Jurkat, Clone E6-1 (cell line): ENCODE results near the gene SLC39A9.
"Not testable (repeated sequence)": the region's sequence is repeated elsewhere in the genome, so short reads cannot be mapped to it uniquely, and the experiment has no call there.

Experiments
- DNase-seq: peaks from one replicate; pipeline ENCODE4 v3.0.0-alpha.2; 2011; ENCODE audit warnings: low read depth, low spot score
- H3K4me3 ChIP-seq: 2 replicates; pipeline ENCODE4 v1.5.1; 2011; ENCODE audit warnings: mild to moderate bottlenecking, low read length, control low read depth, moderate library complexity

The SLC39A9 gene

GRCh38 chr14:69408331-69408960, 10.0 kb downstream of the SLC39A9 start:
- no peak overlapping the region for H3K4me3 ChIP-seq
- DNase-seq, result no peak

DNA sequence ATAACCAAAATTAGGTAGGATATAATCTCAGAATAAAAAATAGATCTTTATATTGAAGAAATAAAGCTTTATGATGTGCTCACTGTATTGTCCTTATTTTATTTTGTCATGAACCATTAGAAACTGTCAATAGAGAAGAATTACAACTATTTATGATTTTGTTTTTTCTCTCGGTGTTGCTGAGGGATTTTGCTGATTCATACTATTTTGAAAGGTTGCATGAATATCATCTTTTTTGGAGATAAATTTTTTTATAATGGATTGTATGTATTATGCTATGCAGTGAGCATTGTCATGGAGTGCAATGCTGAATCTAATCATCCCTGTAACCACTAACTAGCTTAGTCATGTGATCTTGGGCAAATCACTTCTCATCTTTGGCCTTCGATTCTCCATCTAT, 15.0 kb downstream of the SLC39A9 start:
- H3K4me3 ChIP-seq, result no peak overlapping the region
- no peak for DNase-seq

DNA sequence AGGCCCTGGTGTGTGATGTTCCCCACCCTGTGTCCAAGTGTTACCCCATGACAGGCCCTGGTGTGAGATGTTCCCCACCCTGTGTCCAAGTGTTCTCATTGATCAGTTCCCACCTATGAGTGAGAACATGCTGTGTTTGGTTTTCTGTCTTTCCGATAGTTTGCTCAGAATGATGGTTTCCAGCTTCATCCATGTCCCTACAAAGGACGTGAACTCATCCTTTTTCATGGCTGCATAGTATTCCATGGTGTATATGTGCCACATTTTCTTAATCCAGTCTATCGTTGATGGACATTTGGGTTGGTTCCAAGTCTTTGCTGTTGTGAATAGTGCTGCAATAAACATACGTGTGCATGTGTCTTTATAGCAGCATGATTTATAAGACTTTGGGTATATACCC, 17.6 kb downstream of the SLC39A9 start:
- not testable (repeated sequence) for H3K4me3 ChIP-seq, DNase-seq

DNA sequence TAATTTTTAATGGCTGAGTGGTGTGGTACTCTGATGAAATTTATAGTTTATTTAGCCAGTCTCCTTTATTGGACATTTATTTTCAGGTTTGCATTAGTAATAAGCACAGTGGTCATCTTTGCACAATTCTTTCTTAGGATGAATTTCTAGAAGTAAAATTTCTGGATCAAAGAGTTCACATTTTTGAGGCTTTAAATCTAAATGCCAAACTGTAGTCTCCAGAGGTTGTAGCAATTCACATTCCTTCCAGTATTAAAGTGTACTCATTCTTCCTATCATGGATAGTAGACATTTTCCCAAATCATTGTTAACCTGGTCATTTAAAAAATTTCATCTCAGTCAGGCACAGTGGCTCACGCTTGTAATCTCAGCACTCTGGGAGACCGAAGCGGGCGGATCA, 24.8 kb downstream of the SLC39A9 start:
- no peak overlapping the region for H3K4me3 ChIP-seq
- DNase-seq, result no peak

DNA sequence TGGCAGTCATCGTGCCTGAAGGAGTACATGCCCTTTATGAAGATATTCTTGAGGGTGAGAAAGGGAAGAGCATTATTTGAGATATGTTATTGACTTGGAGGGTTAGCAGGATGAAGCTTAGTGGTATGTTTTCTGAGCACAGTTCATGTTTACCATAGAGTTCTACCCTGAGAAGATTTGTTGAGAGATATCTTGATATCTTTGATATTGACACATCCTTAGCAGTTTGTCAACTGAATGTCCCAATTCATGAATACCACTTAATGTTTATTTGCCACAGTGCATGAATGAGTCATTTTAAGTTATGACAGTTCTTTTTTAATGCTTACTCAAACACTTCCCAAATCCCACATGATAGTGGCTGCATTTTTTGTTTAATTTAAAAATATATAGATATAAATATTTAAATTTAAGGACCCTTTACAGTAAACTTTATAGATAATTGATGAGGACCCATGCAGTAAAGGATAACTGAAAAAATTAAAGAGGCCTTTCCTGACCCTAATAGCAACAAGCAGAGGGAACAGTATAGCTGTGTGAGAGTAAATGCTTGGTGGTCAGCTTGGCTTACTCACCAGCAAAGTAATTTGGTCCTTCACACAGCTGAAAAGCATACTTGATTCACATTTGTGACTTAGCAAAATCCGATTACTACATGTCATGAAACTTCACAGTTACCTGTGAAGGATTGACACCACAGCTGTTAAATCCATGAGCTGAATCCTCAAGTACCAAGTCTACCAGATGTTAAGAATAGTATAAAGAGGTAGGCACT, 25.8 kb downstream of the SLC39A9 start:
- no peak for DNase-seq
- no peak overlapping the region for H3K4me3 ChIP-seq

DNA sequence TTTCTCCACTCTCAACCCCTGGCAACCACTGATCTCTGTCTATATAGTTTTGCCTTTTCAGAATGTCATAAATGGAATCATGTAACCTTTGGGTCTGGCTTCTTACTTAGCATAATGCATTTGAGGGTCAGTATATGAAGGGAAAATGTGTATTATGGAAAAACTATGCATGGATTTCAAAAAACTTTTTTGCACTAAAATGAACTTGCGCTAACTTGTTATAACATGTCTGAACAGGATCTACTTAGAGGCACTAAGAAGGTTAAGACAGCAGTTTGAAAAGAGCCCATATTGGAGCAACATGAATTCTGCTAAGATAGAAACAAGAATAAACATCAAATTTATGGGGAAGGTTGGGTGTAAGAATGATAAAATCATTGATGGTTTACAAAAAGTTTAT, 29.1 kb downstream of the SLC39A9 start:
- H3K4me3 ChIP-seq, result no peak overlapping the region

DNA sequence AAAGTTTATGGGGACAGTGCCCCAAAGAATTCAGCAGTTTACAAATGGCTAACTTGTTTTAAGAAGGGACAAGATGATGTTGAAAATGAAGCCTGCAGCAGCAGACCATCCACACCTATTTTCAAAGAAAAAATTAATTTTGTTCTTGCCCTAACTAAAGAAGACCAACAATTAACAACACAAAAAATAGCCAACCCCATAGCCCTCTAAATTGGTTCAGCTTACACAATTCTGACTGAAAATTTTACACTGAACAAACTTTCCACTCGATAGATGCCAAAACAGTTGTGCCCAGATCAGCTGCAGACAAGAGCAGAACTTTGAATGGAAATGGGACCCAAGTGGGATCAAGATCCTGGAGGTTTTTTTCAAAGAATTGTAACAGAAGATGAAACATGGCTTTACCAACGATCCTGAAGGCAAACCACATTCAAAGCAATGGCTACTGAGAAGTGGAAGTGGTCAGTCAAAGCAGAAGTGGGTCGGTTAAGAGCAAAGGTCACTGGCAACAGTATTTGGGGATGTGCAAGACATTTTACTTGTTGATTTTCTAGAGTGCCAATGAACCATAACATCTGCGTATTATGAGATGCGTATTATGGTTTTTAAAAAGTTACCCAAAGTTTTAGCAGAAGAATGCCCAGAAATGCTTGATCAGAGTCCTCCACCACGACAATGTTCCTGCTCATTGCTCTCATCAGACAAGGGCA, 30.0 kb downstream of the SLC39A9 start:
- no peak for DNase-seq
- H3K4me3 ChIP-seq, result no peak overlapping the region

More for the DNA sequence above, 29.1 kb downstream of the SLC39A9 start:
- DNase-seq, result no peak

- DNase-seq, result no peak
- H3K4me3 ChIP-seq, result no peak overlapping the region
Observed at GRCh38 chr14:69429643-69430042, 31.2 kb downstream of the SLC39A9 start.

GRCh38 chr14:69430306-69430939, 31.9 kb downstream of the SLC39A9 start:
- H3K4me3 ChIP-seq, result no peak overlapping the region
- no peak for DNase-seq

- no peak for DNase-seq
Observed at GRCh38 chr14:69432364-69432763, 33.9 kb downstream of the SLC39A9 start.

DNA sequence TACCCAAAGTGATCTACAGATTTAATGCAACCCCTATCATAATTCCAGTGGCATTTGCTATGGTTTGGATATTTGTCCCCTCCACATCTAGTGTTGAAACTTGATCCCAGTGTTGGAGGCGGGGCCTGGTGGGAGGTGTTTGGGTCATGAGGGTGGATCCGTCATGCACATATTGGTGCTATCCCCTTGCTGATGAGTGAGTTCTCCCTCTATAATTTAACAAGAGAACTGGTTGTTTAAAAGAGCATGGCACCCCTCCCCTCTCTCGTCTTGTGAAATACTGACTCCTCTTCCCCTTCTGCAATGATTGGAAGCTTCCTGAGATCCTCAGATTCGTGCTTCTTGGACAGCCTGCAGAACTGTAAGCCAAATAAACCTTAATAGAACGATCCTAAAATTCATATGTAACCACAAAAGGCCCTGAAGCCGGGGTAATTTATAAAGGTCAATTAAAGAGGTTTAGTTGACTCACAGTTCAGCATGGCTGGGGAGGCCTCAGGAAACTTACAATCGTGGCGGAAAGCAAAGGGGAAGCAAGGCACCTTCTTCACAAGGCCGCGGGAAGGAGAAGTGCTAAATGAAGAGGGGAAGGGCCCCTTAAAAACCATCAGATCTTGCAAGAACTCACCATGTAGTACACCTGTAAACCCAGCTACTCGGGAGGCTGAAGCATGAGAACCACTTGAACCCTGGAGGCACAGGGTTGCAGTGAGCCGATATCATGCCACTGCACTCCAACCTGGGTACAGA, 41.2 kb downstream of the SLC39A9 start:
- no peak for DNase-seq
- H3K4me3 ChIP-seq, result no peak overlapping the region

More at GRCh38 chr14:69432364-69432763, 33.9 kb downstream of the SLC39A9 start:
- H3K4me3 ChIP-seq, result no peak overlapping the region

DNA sequence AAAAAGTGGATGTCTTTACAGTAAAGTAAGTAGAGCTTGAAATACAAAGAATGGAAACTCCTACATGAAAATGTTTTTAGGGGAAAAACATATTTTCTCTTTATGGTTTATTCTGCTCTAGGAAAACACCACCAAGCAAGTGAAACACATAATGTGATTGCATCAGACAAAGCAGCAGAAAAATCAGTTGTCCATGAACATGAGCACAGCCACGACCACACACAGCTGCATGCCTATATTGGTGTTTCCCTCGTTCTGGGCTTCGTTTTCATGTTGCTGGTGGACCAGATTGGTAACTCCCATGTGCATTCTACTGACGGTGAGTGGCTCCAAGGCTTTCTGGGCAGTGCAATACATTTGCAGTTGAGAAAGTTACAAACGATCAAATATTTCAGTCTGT, 43.5 kb downstream of the SLC39A9 start:
- no peak overlapping the region for H3K4me3 ChIP-seq
- DNase-seq, result peak; percentile 9

- DNase-seq, result no peak
- no peak overlapping the region for H3K4me3 ChIP-seq
Observed at GRCh38 chr14:69443296-69443805, 44.9 kb downstream of the SLC39A9 start.

DNA sequence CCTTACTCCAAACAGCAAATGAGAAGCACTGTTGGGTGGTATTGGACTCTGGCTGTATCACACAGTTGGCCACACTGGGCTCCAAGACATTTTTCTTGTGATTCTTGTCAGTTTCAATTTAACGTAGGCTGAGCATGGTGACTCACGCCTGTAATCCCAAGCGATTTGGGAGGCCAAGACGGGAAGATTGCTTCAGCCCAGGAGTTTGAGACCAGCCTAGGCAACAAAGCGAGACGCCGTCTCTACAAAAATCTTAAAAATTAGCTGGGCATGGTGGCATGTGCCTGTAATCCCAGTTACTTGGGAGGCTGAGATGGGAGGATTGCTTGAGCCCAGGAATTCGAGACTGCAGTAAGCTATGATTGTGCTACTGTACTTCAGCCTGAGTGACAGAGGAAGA, 50.7 kb downstream of the SLC39A9 start:
- no peak for DNase-seq
- no peak overlapping the region for H3K4me3 ChIP-seq

DNA sequence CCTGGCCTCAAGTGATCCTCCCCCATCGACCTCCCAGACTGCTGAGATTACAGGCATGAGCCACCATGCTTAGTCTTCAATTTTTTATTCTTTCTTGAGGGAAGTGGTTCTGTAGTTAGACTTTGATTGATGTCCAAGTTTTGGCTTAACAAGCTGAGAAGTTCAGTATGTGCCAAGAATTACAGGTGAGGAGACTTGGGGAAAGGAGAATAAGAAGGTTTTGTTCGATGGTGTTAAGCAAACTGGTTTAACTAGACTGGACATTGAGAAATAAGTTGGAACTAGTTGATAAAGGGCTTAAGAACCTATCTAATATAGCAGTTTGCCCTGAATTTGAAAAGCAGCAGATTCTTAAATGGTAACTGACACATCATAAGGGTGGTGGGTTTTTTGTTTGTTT, 53.4 kb downstream of the SLC39A9 start:
- no peak for DNase-seq
- no peak overlapping the region for H3K4me3 ChIP-seq

DNA sequence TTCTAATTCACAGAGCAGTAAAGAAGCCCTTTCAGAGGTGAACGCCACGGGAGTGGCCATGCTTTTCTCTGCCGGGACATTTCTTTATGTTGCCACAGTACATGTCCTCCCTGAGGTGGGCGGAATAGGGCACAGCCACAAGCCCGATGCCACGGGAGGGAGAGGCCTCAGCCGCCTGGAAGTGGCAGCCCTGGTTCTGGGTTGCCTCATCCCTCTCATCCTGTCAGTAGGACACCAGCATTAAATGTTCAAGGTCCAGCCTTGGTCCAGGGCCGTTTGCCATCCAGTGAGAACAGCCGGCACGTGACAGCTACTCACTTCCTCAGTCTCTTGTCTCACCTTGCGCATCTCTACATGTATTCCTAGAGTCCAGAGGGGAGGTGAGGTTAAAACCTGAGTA, 59.9 kb downstream of the SLC39A9 start:
- H3K4me3 ChIP-seq, result no peak overlapping the region
- no peak for DNase-seq

GRCh38 chr14:69459122-69459521, 60.6 kb downstream of the SLC39A9 start:
- no peak for DNase-seq
- no peak overlapping the region for H3K4me3 ChIP-seq

DNA sequence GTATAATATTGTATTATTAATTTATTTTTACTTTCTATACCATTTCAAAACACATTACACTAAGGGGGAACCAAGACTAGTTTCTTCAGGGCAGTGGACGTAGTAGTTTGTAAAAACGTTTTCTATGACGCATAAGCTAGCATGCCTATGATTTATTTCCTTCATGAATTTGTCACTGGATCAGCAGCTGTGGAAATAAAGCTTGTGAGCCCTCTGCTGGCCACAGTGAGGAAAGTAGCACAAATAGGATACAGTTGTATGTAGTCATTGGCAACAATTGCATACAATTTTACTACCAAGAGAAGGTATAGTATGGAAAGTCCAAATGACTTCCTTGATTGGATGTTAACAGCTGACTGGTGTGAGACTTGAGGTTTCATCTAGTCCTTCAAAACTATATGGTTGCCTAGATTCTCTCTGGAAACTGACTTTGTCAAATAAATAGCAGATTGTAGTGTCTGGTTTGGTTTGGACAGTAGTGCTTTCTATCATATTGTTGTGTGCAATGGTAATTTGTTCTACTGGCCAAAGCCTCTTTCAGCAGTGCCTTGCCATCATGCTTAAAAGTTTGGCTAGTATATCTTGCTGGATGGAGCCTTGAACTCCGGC, 61.7 kb downstream of the SLC39A9 start:
- DNase-seq, result peak; percentile 51
- H3K4me3 ChIP-seq, result no peak overlapping the region

DNA sequence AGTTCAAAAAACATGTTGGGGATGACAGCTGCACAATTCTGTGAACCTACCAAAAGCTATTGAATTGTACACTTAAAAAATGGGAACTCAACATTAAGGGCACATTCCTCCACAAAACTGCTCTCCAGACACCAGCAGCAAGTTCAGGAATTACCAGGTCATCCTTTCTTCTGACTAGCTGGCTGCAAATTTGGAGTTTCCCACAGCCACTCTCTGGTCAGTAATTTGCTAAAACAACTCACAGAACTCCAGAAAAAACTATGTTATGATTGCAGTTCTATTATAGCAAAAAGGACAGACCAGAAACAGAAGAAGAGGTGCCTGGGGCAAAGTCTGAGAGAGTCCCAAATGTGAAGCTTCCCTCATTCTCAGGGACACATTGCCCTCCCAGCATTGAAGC, 65.9 kb downstream of the SLC39A9 start:
- no peak overlapping the region for H3K4me3 ChIP-seq
- DNase-seq, result no peak
